Keratinocyte (primary cell): ENCODE results near the gene PSMB2.

Experiments used
- CTCF ChIP-seq, 3 experiments: IDR thresholded peaks in 1 of 3; conservative IDR thresholded peaks in 1 of 3; optimal IDR thresholded peaks in 1 of 3; 2 replicates in 2 of 3; 3 replicates in 1 of 3; pipeline versions ENCODE3 to v1.5.1; 2011; ENCODE audit warnings: low read length in 3 of 3, mild to moderate bottlenecking in 3 of 3, moderate library complexity in 2 of 3, control low read depth in 1 of 3, inconsistent platforms in 1 of 3; ENCODE audit not compliant: insufficient read depth in 2 of 3; ENCODE audit errors: extremely low read depth in 1 of 3
- EZH2 ChIP-seq: IDR thresholded peaks from one replicate; pipeline ENCODE4 v1.6.1; 2012; ENCODE audit warnings: inconsistent platforms, mild to moderate bottlenecking, low read length, moderate library complexity

GRCh38 chr1:35656863-35657232 is 15.5 kb upstream of the PSMB2 start:
- TF ChIP-seq CTCF (optimal IDR thresholded peaks at IDR 0.05 in 1 of 3, IDR thresholded peaks at IDR 0.05 in 1 of 3, conservative IDR thresholded peaks at IDR 0.05 in 1 of 3; ENCODE audit: extremely low read depth in 1 of 3, insufficient read depth in 2 of 3, low read length in 3 of 3) (no peak), EZH2 (no peak)
